ENCODE data around the gene L3MBTL4.

DNA sequence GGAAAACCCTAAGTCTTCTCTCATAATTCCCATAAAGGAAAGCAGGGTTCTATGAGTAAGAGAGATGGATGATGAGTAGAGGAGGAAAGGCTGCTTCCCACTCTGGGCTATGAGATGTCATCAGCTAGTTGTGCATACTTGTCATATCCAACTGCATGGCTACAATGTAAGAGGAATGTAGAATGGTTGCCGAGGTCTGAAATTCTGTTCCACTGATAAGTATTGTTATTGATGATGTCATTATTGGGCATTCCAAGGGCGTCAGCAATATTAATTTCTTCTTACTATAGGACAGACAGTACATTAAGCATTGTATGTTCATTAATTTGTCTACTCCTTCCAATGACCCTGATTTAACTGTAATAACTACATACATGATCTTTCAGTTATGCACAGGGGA lies 88.1 kb downstream of the L3MBTL4 start:
- TF ChIP-seq RAD21 (IDR thresholded peaks at IDR 0.05; ENCODE audit: low read length) (no peak), CHD2 (IDR thresholded peaks at IDR 0.05; ENCODE audit: low read length, partially characterized antibody) (no peak)

Data from SK-N-SH (cell line).